ENCODE measurements around the gene CDC5L.

DNA sequence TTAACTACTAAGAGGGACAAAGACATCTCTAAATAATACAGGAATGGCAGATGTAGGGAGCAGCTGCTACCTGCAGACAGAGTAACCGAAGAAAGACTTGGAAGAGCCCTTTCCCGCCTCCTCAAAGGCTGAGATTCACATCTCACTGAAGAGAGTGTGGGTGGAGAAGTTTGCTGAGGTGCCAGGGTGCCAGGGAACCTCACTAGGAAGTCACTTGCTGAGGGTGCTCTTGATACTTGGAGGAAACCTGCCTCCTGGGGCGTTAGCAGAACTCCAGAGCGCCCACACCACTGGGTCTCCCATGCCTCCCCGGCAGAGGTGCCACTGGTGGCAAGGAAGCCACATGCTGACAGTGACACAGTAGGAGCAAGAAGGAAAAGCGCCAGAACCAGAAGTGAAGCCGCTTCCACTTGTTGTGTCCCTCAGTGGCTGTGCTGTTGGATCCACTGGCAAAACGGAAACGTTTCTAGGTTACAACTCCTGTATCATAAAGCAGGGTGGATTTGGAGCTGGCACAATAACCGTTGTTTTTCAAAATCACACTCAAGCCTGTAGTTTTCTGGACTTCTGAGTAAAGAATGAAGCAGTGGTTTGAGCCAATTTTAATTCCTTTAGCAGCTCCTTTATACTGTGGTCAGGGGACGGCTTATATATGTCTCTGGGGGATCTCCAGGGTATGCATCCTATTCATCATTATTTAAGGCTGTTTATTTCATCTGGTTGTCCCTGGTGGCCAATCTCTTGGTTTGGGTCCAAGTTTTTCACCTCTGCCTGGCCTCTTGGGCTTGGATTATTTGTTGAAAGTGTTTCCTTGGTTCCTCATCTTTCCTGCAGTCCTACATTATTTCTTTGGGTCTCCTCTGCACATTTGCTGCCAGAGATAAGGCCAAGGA is 64.5 kb downstream of the CDC5L start:
- TF ChIP-seq, protein P1, sequence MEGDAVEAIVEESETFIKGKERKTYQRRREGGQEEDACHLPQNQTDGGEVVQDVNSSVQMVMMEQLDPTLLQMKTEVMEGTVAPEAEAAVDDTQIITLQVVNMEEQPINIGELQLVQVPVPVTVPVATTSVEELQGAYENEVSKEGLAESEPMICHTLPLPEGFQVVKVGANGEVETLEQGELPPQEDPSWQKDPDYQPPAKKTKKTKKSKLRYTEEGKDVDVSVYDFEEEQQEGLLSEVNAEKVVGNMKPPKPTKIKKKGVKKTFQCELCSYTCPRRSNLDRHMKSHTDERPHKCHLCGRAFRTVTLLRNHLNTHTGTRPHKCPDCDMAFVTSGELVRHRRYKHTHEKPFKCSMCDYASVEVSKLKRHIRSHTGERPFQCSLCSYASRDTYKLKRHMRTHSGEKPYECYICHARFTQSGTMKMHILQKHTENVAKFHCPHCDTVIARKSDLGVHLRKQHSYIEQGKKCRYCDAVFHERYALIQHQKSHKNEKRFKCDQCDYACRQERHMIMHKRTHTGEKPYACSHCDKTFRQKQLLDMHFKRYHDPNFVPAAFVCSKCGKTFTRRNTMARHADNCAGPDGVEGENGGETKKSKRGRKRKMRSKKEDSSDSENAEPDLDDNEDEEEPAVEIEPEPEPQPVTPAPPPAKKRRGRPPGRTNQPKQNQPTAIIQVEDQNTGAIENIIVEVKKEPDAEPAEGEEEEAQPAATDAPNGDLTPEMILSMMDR (IDR thresholded peaks at IDR 0.05), result no peak
- no peak for TF ChIP-seq POLR2A (IDR thresholded peaks at IDR 0.05)

All from lower leg skin (tissue), 3 donors.